Kidney (tissue), 14 donors: Measurements from ENCODE around the gene CCL7. TPM values are rescaled to one million over a fixed set of nuclear protein-coding genes. Genes with fewer than 3 reads are reported as not detected.

Source experiments
- DNase-seq, 5 donors: peaks; one replicate each; pipeline ENCODE4 v3.0.0-alpha.2; 2013 to 2020
- FAIRE-seq: peaks from 2 replicates; lab custom pipeline; 2012; peaks lifted over from hg19 to GRCh38; lab: Jason Lieb, UNC
- H3K27ac ChIP-seq, 2 donors: one replicate each; pipeline ENCODE4 v1.7.0; 2013; ENCODE audit warnings: low read depth in 2 of 2, low read length in 2 of 2, inconsistent platforms in 1 of 2
- H3K27me3 ChIP-seq: one replicate; pipeline ENCODE4 v1.7.1; 2013; ENCODE audit warnings: low read length, inconsistent platforms; ENCODE audit not compliant: control insufficient read depth, insufficient read depth
- H3K36me3 ChIP-seq, 3 donors: one replicate each; pipeline versions ENCODE4 v1.7.0 to v1.7.1; 2013; ENCODE audit warnings: low read length in 3 of 3, control low read depth in 1 of 3, inconsistent platforms in 1 of 3; ENCODE audit not compliant: insufficient read depth in 3 of 3, control insufficient read depth in 2 of 3
- H3K4me1 ChIP-seq, 3 donors: one replicate each; pipeline versions ENCODE4 v1.7.0 to v1.7.1; 2013; ENCODE audit warnings: low read length in 3 of 3, inconsistent platforms in 1 of 3, low read depth in 1 of 3; ENCODE audit not compliant: control insufficient read depth in 2 of 3, insufficient read depth in 2 of 3
- H3K4me3 ChIP-seq, 3 donors: one replicate each; pipeline versions ENCODE4 v1.7.0 to v1.8.1; 2013; ENCODE audit warnings: low read length in 3 of 3, control low read depth in 1 of 3, inconsistent platforms in 1 of 3
- H3K9ac ChIP-seq, 3 donors: one replicate each; pipeline versions ENCODE4 v1.7.0 to v1.7.1; 2013; ENCODE audit warnings: low read length in 3 of 3, control low read depth in 1 of 3, inconsistent platforms in 1 of 3
- H3K9me3 ChIP-seq, 3 donors: one replicate each; pipeline versions ENCODE4 v1.7.0 to v1.7.1; 2013; ENCODE audit warnings: low read length in 3 of 3, control low read depth in 1 of 3, inconsistent platforms in 1 of 3; ENCODE audit not compliant: control insufficient read depth in 2 of 3, insufficient read depth in 1 of 3
- intact Hi-C: fragments of 100-400 bp; cut with DNase I; formaldehyde crosslinking; loops from one replicate; pipeline ENCODE4 v1.11.1; 2022
- polyA plus RNA-seq: library from polyadenylated mRNA; stranded (reverse); fragments of 350-450 nt; fragmentation: Illumina TruSeq; extraction: RNeasy Lipid Tissue Mini Kit (QIAGEN cat#74804); gene quantifications from one replicate; pipeline ENCODE4 v1.2.3, GENCODE V29; 2014; ENCODE audit warnings: low read depth, low replicate concordance; ENCODE audit not compliant: insufficient read depth
- total RNA-seq: library from RNA; stranded (reverse); fragmentation: NEBNext Ultra II Directional; extraction: Animal tissue kit (Norgen Biotek cat#: 25700); gene quantifications from one replicate; pipeline ENCODE4 v1.2.1, GENCODE V29; 2021
- TF ChIP-seq, protein P1 (sequence below): IDR thresholded peaks from 3 replicates; pipeline ENCODE4 v1.5.1; 2012; ENCODE audit warnings: mild to moderate bottlenecking, moderate library complexity, borderline replicate concordance; ENCODE audit not compliant: insufficient read depth; ENCODE audit errors: extremely low read depth
- donor health status: control.
- donor health status: control.
- donor health status: control.
- donor health status: control.
- donor health status: control.
- donor health status: DM: yes; HTN: yes; CAD: no.
- donor health status: Normal renal cell carcinoma (clear cell type).

Gene CCL7
- total and polyA plus RNA-seq, 2 donors from 2014 or later = not detected

DNA sequence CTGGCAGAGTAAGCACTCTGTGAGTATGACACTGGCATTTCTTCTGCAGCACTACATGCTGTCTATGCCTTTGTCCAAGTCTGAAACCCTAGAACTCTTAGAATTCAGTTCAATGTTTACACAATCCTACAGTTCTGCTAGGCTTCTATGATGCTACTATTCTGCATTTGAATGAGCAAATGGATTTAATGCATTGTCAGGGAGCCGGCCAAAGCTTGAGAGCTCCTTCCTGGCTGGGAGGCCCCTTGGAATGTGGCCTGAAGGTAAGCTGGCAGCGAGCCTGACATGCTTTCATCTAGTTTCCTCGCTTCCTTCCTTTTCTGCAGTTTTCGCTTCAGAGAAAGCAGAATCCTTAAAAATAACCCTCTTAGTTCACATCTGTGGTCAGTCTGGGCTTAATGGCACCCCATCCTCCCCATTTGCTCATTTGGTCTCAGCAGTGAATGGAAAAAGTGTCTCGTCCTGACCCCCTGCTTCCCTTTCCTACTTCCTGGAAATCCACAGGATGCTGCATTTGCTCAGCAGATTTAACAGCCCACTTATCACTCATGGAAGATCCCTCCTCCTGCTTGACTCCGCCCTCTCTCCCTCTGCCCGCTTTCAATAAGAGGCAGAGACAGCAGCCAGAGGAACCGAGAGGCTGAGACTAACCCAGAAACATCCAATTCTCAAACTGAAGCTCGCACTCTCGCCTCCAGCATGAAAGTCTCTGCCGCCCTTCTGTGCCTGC lies 15.2 kb upstream of the CCL7 start, which contains the start of gene CCL2:
CCL2 (plus strand) TSS at position 635 of the 730 bp plus-strand sequence; CDS start at position 700, 65 bp downstream.
- H3K9ac ChIP-seq = peak within 1 kb of the TSS; percentile 50 to 74 (median 52)
- DNase-seq (peak; percentile 62 to 93 (median 75)), FAIRE-seq (no peak)
- no peaks in the 10 kb centered on the region for H3K27me3 ChIP-seq
- H3K27ac ChIP-seq = peak within 1 kb of the TSS; percentile 74 to 86
- intact Hi-C loops = loop anchor here (10.0 kb wide), 1 partner anchor 60 kb away; the partner anchor contains the start of gene CCL8
- H3K9me3 ChIP-seq = no peaks in the 10 kb centered on the region
- peak within 1 kb of the TSS; percentile 57 to 69 (median 62) for H3K4me3 ChIP-seq
- TF ChIP-seq, protein P1, sequence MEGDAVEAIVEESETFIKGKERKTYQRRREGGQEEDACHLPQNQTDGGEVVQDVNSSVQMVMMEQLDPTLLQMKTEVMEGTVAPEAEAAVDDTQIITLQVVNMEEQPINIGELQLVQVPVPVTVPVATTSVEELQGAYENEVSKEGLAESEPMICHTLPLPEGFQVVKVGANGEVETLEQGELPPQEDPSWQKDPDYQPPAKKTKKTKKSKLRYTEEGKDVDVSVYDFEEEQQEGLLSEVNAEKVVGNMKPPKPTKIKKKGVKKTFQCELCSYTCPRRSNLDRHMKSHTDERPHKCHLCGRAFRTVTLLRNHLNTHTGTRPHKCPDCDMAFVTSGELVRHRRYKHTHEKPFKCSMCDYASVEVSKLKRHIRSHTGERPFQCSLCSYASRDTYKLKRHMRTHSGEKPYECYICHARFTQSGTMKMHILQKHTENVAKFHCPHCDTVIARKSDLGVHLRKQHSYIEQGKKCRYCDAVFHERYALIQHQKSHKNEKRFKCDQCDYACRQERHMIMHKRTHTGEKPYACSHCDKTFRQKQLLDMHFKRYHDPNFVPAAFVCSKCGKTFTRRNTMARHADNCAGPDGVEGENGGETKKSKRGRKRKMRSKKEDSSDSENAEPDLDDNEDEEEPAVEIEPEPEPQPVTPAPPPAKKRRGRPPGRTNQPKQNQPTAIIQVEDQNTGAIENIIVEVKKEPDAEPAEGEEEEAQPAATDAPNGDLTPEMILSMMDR = no peak
- H3K36me3 ChIP-seq = no peaks in the 10 kb centered on the region
- peaks cover 0 to 25% (median 22%) of the 10 kb centered on the region in 3 donors for H3K4me1 ChIP-seq

DNA sequence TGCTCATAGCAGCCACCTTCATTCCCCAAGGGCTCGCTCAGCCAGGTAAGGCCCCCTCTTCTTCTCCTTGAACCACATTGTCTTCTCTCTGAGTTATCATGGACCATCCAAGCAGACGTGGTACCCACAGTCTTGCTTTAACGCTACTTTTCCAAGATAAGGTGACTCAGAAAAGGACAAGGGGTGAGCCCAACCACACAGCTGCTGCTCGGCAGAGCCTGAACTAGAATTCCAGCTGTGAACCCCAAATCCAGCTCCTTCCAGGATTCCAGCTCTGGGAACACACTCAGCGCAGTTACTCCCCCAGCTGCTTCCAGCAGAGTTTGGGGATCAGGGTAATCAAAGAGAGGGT lies 14.7 kb upstream of the CCL7 start:
- intact Hi-C loops = loop anchor here (10.0 kb wide), 1 partner anchor 59 kb away; the partner anchor contains the start of gene CCL8
- Histone ChIP-seq H3K27ac (peak overlapping the region; percentile 66 to 86), H3K9ac (peak overlapping the region; percentile 50 to 74 (median 52)), H3K4me1 (peaks cover 0 to 25% (median 21%) of the 10 kb centered on the region in 3 donors), H3K4me3 (peak overlapping the region; percentile 57 to 69 (median 62)), H3K36me3 (no peaks in the 10 kb centered on the region), H3K9me3 (no peaks in the 10 kb centered on the region), H3K27me3 (no peaks in the 10 kb centered on the region)
- DNase-seq (peak in 1 of 5 donors; percentile 21), FAIRE-seq (no peak)
- TF ChIP-seq, protein P1 = no peak

DNA sequence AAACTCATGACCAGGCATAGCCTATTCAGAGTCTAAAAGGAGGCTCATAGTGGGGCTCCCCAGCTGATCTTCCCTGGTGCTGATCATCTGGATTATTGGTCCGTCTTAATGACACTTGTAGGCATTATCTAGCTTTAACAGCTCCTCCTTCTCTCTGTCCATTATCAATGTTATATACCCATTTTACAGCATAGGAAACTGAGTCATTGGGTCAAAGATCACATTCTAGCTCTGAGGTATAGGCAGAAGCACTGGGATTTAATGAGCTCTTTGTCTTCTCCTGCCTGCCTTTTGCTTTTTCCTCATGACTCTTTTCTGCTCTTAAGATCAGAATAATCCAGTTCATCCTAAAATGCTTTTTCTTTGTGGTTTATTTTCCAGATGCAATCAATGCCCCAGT lies 14.2 kb upstream of the CCL7 start:
- H3K4me1 ChIP-seq = peaks cover 0 to 25% (median 21%) of the 10 kb centered on the region in 3 donors
- peak overlapping the region in 2 of 3 donors; percentile 52 to 74 for H3K9ac ChIP-seq
- intact Hi-C loops = loop anchor here (10.0 kb wide), 1 partner anchor 59 kb away; the partner anchor contains the start of gene CCL8
- FAIRE-seq = no peak
- no peaks in the 10 kb centered on the region for H3K9me3 ChIP-seq
- H3K36me3 ChIP-seq = no peaks in the 10 kb centered on the region
- no peaks in the 10 kb centered on the region for H3K27me3 ChIP-seq
- H3K4me3 ChIP-seq = peak overlapping the region; percentile 57 to 69 (median 62)
- DNase-seq = no peak
- TF ChIP-seq, protein P1 = no peak
- H3K27ac ChIP-seq = peak overlapping the region; percentile 66 to 86
